GM21723 (cell line): ENCODE data around the gene PRUNE2.
"Not testable (repeated sequence)": the region's sequence is repeated elsewhere in the genome, so short reads cannot be mapped to it uniquely, and the experiment has no call there.

Source experiments
- ATAC-seq: cut with Tn5 transposase; IDR thresholded peaks from one replicate; pipeline ENCODE4 v1.9.1; 2021; ENCODE audit warnings: mild to moderate bottlenecking, moderate library complexity; ENCODE audit not compliant: unreplicated experiment

Gene PRUNE2, protein sequence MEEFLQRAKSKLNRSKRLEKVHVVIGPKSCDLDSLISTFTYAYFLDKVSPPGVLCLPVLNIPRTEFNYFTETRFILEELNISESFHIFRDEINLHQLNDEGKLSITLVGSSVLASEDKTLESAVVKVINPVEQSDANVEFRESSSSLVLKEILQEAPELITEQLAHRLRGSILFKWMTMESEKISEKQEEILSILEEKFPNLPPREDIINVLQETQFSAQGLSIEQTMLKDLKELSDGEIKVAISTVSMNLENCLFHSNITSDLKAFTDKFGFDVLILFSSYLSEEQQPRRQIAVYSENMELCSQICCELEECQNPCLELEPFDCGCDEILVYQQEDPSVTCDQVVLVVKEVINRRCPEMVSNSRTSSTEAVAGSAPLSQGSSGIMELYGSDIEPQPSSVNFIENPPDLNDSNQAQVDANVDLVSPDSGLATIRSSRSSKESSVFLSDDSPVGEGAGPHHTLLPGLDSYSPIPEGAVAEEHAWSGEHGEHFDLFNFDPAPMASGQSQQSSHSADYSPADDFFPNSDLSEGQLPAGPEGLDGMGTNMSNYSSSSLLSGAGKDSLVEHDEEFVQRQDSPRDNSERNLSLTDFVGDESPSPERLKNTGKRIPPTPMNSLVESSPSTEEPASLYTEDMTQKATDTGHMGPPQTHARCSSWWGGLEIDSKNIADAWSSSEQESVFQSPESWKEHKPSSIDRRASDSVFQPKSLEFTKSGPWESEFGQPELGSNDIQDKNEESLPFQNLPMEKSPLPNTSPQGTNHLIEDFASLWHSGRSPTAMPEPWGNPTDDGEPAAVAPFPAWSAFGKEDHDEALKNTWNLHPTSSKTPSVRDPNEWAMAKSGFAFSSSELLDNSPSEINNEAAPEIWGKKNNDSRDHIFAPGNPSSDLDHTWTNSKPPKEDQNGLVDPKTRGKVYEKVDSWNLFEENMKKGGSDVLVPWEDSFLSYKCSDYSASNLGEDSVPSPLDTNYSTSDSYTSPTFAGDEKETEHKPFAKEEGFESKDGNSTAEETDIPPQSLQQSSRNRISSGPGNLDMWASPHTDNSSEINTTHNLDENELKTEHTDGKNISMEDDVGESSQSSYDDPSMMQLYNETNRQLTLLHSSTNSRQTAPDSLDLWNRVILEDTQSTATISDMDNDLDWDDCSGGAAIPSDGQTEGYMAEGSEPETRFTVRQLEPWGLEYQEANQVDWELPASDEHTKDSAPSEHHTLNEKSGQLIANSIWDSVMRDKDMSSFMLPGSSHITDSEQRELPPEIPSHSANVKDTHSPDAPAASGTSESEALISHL (N-terminal part only)

DNA sequence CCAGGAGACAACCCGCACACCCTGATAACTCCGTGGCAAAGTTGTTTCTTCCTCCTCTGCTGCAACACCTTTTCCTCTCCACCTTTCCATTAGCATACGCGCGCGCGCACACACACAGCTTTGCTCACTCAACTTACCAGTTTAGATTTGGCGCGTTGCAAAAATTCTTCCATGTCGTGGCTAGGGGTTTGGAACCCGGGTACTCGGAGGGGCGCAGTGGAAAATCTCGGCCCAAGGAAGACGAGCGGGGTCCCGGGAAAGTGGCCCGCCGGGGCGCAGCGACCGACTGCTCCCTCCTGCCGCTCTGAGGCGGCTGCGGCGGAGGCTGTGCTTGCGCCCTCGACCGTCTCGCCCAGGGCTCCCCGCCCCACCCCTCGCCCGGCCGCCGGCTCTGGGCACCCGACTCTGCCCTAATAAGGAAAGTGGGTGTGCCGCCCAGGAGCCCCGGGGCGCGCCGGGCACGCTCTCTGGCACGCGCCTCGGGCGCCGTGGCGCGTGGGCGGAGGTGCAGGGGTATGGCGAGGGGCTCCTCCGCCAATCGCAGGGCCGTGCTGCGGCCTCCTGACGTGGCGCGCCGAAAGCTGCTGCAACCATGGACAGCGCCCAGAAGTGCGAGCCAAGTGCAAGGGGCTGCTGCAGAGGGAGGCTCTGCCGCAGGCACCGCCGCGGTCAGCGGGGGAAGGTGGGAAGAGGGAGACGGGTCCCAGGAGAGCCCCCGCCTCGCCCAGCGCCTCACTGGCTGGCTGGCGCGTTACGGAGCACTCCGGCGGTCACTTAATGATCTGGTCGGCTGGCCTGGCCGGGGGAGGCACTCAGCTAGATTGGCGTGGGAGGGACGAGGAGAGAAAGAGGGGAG is at the start of gene PRUNE2:
Gene PRUNE2, minus strand, starts transcription at position 324 of the 856 bp plus-strand sequence. Its CDS starts 151 bp downstream, at position 173.
- no peak for ATAC-seq

- ATAC-seq = not testable (repeated sequence)
Observed at GRCh38 chr9:76955406-76955805, 49.5 kb upstream of the PRUNE2 start.

DNA sequence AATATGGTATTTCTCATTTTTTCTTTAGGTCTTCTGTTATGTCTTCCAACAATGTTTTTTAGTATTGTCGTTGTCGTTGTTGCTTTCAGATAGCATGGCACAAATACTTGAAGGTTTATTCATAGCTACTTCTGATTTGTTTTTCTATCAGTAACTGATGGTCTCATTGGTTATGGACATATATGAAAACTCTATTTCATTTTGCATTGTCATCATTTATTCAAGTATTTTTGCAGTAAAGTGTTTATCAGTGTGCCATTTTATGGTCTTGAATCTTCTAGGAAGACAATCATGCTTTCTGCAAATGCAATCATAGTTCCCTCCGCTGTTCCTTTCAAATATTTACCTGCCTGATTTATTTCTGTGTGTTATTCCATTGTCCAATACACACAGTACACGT is 44.0 kb upstream of the PRUNE2 start:
- no peak for ATAC-seq

- ATAC-seq = no peak
Observed at GRCh38 chr9:76944011-76944410, 38.1 kb upstream of the PRUNE2 start.

- ATAC-seq = no peak
Observed at GRCh38 chr9:76943054-76943453, 37.1 kb upstream of the PRUNE2 start.

DNA sequence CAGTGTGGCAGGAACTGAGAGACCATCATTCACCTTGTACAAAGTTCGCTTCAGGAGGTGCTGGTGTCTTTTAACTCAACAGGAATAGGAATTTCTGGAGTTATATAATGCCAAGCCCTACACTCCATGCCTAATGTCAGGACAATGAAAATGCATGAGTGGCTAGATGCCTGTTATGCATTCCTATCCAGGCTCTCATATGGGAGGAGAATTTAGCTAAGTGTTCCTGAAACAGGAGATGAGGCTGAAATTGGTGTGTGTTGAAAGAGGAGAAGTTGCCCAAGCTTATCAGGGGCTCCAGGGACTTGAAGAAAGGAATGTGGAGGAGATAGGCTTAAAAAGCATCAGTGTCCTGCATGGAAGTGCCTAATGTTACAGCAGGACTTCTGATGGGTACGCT is 26.8 kb upstream of the PRUNE2 start:
- ATAC-seq = no peak

DNA sequence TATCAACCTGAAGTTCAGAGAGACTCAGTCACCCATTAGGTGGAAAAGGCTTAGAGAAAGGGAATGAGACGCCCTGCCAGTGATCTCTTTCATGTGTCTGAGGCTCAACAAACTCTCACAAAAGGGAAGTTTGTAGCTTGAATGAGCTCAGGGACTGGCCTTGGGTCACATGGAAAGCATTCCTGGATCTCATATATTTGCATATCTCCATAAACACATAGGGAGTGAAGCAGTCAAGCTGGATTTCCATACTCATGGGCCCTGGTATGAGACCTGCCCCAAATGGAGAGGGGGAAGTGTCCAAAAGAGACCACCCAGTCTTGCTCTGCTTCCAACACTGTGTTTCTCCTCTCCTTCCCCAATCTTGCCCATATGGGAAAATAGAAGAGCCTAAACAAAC is 26.4 kb upstream of the PRUNE2 start:
- ATAC-seq = no peak

DNA sequence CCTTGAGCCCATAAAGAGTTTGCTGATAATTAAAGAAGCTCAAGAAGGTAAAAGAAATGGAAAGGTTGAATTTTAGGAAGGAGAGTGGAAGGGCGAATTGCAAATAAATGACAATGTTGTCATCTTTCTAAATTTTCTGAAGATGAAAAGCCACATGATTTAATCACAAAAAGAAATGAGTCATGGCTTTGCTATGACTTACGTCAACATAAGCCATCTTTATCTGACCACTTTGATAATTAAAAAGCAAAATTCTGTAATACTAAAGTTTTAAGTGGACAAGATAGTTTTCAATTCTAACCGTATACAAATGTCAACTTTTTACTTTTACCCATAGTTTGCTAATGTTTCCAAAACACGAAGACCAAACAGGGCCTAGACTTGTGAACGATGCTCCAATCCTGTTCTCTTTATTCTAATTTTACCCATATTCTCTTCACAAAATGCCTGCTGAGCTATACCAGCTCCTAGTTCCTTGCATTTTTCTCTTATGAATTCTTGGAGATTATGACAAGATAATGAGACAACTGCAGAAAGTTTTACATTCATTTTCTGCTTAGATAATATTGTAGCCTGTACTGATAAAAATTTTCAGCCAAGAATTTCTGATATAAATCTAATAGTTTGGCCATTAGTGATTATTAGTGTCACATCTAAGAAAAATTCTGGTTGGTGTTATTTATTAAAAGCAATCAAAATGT is 21.8 kb upstream of the PRUNE2 start:
- ATAC-seq = no peak

DNA sequence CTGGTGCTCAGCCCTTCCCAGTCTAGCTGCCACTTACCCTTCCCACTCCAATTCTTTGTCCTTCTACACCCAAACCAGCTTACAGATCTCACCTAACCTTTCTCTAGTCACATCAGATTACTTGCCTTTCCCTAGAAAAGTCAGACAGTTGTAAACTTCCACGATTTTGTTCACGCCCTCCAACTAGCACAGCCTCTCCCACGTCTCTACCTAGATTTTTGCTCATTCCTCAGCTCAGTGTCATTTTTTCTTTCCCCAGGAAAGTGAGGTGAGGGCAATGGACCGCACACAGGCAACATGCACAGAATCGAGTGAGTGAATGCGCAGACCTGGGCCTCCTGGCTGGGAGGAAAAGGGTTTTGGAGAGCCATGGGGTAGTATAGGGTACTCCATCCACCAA is 20.9 kb upstream of the PRUNE2 start:
- no peak for ATAC-seq

DNA sequence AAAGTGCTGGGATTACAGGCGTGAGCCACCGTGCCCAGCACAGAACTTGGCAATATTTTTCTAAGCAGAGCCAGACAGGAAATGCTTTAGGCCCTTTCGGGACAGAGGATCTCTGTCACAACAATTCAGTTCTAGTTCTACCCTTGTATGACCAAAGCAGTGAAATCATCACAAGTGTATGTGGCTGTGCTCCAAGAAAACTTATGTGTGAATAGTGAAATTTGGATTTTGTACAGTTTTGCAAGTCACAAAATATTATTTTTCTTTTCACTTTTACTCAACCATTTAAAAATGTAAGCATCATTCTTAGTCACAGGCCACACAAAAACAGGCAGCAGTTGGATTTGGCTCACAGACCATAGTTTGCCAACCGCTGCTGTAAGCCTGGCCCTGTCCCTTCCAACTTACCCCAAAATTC is 20.4 kb upstream of the PRUNE2 start:
- no peak for ATAC-seq

- ATAC-seq = no peak
Observed at GRCh38 chr9:76921165-76921564, 15.3 kb upstream of the PRUNE2 start.

DNA sequence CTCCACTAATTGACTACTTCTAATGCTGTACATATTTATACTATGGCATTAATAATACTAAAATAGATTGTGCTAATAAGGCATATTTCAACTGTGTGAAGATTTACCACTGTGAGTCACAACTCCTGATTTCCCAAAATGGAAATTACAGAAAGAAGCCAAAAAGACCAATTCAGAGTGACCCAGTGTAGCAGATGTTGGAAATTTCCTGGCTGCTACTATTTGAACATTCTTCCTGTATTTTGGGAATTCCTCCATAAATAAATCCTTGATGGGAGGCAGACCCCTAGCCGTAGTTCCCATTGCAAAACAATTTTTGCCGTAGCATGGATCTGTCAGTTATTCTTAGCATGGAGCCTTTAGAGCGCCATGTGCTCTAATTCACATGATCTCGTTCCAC is 11.4 kb upstream of the PRUNE2 start:
- no peak for ATAC-seq

- ATAC-seq = no peak
Observed at GRCh38 chr9:76916231-76916630, 10.3 kb upstream of the PRUNE2 start.

- ATAC-seq = no peak
Observed at GRCh38 chr9:76913467-76913866, 7.6 kb upstream of the PRUNE2 start.

GRCh38 chr9:76912636-76913275 is 6.8 kb upstream of the PRUNE2 start:
- no peak for ATAC-seq

DNA sequence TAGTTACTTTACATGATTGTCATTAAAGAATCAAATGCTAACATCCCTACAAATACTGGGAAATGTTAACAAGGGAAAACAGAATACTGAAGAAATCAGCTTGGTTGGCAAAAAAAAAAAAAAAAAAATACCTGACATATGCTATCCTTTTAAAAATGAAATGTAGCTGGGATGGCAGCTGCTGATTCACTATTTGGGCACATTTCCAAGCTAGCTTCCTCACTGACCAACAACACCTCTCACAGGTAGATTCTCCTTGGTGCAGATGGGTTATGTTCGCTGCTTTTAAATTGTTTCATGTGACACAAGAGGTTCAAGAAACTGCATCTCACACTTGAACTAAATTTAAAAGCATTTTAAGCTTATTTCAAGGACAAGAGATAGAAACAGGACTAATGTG is 6.1 kb upstream of the PRUNE2 start:
- ATAC-seq = no peak

DNA sequence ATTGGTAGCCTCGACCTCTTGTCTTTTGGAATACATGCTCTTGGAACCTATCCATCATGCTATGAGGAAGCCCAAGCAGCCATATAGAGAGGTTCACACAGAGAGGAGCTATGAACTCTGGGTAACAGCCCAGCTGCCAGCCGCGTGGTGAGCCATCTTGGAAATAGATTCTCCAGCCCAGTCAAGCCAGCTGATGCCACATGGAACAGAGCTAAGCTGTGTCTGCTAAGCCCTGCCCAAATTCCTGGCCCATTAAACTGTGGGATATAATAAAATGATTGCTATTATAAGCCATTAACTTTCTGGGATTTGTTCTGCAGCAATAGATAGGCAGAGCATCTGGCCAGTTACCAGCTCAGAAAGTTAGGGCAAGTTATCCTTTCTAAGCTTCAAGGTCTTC is 4.9 kb upstream of the PRUNE2 start:
- no peak for ATAC-seq

- ATAC-seq = no peak
Observed at GRCh38 chr9:76906647-76906975, 697 bp upstream of the PRUNE2 start.
